Kasumi-1 (cell line): ENCODE results near the gene SCUBE2.
A peak's percentile ranks its signal among the peaks of the same experiment; 100 is the strongest.
"Not testable (repeated sequence)": the region's sequence is repeated elsewhere in the genome, so short reads cannot be mapped to it uniquely, and the experiment has no call there.

Experiments
- DNase-seq, 2 experiments: peaks; one replicate each; lab custom pipeline; 2025; lab: John Stamatoyannopoulos, UW

SCUBE2 gene

DNA sequence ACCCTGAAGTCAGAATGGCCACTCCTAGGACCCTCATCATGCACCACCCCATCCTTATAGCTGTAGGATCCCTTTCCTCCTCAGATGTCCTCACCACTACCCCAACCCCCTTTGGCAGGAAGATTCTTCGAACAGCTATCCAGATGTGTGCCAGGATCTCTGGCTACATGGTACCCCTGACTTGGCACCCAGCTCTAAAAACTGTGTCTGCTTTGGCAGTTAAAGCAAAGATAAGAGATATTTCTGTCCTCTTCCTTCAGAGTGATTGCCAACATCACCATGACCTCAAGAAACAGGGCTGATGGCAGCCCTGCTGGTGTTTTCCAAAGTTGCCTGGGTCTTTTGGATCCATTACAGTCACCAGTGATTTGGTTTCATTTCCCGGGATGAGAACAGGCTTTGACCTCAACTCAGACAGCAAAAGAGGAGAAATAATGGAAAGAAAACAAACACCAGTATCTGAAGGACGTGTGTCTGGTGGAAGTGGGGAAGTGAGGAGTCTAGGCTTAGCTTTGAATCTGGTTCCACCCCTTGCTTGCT lies 83.3 kb downstream of the SCUBE2 start:
- DNase-seq: no peak

DNA sequence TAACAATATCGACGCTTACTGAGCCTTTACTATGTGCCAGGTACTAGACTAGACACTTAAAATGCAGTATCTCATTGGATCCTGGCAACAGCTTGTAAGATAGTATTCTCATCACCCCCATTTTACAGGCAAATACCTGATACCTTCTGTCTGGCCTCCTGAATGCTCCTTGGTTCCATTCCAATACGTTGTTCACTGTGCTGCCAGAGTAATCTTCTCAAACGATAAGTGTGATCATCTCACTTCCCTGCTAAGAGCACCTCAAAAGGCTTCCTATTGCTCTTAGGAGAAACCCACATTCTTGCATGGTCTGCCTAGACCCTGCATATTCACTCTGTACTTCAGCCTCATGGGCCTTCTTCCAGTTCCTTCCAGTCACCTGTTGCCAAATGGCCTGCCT lies 86.3 kb downstream of the SCUBE2 start:
- no peak for DNase-seq

- DNase-seq: no peak
These were observed 87.0 kb downstream of the SCUBE2 start for GRCh38 chr11:9004183-9004926.

DNA sequence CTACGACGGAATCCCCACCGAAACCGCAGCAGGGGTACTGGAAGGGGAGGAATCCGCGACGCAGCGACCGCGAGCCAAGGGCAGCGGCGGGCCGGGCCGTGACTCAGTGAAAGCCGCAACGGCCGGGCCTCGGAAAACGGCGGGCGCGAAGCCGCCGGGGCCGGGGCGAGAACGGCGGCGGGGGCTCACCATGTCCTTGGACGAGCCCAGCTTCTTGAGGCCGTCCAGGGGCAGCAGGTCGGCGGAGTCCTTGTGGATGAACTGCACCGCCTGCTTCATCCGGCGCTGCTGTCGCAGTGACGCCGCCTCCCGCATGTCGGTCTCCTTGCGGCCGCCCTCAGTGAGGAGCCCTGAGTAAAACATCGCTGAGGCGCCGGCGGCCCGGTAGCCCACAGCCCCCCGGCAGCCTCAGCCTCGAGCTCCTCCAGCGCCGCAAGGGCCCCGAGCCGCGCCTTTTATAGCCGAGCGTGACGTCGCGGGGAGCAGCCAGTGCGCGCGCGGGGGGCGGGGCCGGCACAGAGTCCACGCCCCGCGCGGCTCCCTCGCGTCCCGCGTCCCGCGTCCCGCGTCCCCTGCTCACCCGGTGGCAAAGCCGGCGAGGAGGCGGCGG lies 87.7 kb downstream of the SCUBE2 start, which contains the start of gene NRIP3:
NRIP3 (minus strand) TSS at position 429 of the 610 bp plus-strand sequence; CDS start at position 363, 66 bp downstream.
- peak; percentile 45 to 49 for DNase-seq

DNA sequence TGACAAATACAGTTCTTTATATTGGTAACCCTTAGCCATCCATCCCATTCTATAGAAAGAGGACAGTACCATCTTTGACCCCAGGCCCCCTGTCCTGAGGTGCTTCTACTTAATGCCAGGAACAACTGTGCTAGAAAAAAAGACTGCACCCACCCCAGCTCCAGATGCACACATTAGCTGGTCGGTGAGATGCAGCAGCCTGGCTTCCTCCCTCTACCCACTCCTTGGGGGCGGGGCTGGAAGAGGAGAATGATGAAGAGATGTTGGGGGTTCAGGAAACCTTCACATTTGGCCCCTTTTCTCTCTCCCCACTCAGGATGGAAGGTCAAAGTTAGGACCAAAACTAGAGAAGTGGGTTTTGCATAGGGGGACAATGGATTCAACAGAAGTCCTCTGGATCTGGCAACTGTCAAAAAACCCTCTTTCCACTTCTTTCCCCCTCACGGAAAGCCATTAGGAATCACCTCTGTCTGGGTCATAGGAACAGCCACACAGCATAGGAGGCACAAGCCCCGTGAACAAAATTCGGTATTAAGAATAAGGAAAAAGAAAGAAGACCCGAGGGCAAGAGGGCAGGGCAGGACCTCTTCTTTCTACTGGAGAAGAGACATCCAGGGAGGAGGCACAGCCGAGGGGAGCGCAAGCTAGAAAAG lies 88.4 kb downstream of the SCUBE2 start:
- peak in 1 of 2 experiments; percentile 15 for DNase-seq

GRCh38 chr11:9001736-9002135 lies 89.7 kb downstream of the SCUBE2 start:
- DNase-seq: peak; percentile 95 to 97

DNA sequence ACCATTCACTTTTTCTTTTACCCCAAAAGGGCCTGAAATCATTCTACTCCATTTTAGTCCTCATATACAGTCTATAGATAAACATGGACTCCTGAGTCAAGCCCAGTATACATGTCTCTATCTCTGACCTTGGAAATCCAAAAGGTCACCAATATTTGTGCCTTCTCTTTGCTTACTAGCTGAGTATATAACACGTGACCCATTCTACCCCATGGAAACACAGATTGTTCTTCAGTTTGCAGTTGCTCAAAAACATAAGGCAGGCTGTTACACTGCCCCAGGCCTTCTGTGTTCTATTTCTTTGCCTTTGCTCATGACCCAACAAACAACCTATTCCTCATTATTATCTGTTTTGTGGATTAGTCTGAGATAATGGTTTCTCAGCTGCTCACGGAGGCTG lies 93.4 kb downstream of the SCUBE2 start:
- no peak for DNase-seq

GRCh38 chr11:8997451-8997850 lies 93.9 kb downstream of the SCUBE2 start:
- DNase-seq: peak; percentile 5 to 26

DNA sequence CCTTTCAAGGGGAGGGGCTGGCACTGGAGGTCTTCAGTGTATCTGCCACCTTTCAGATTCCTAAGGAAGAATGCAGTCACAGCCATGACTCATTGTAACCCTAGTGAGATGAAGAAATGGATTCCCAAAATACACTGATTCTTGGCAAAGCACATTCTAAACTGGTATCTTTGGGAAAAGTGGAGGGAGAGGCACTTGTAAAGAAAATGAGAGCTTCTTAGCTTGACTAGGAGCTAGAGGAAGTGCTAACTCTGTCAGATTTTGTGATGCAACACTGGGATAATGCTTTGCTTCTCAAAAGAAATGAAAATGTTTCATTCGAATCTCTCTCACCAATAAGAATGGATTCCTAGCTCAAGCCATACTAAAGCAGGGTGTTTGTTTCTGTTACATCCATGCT lies 101.9 kb downstream of the SCUBE2 start:
- DNase-seq: no peak

DNA sequence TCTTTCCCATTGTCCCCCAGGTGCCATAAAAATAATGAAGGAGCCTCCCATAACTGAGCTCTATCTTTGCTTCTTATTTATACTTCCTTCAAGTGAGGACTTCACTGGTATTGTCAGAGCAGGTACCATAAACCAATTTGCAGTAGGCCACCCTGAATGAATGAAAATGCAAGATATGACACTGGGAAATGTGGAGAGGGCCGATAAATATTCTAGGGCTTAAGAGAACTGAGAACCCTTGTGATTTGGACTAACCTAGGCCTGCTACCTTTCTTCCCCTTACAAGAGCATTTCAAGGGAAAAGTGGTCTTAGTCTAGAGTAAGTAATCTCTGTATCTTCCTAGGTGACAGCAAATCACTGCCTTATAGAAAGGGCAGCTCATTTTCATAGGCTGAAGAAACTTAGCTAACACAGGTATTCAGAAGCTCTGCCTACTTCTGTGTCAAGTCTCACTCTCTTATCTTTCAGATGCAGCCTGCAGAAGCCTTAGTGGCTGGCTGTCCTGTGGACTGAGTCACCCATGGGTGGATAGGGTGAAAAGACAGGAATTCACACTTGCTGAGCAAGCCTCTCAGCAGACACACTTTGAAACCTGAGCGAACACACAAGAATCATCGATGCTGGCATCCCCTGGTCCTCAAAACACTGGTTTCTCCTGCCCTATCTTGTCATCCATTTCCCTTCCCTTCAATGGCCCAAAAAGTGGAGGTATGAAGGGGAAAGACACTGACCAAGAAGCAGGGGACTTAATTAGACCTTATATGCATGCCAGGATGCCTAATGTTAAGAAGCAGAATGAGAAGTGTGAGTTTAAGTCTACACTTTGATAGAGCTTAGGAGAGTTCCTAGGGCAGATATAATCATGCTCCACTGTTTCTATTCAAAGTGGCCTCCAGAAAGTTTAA lies 102.8 kb downstream of the SCUBE2 start:
- DNase-seq: no peak

DNA sequence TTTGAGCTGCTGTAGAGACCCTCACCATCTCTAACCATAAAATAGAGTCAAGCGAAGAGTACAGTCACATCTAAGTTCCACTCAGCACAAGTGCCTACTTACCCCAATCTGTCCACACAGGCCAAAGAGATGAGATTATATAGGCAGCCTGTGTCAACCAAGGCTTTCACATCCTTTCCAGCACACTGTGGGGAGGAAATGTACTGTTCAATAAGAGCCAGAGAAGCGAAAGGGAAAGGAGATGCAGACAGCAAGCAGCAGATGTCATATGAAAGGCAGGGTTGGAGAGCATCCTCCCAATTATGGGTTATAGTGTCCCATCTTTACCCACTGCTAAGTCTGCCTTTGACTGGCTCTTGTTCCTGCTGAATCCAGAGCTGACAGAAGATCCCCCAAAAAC lies 104.0 kb downstream of the SCUBE2 start:
- DNase-seq: no peak

GRCh38 chr11:8986772-8987171 lies 104.6 kb downstream of the SCUBE2 start:
- DNase-seq: not testable (repeated sequence)

DNA sequence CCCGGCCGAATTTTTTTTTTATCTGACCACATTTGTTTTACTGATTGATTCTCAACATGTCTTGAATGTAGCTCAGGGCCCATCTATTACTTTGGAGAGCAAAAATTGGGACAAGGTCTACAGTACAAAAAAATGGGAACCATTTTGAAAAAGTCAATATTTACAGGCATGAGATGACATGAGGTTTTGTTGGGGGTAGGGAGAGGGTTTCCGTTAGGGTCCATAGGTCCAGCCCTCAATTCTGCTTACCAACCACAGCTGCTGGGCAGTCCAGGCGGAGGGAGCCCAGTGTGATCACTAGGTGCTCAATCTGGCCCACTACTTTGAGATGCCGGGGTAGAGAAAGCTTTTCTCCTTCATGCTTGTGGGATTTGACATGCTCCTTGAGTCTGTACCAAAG lies 105.9 kb downstream of the SCUBE2 start:
- no peak for DNase-seq

GRCh38 chr11:8983552-8983951 lies 107.8 kb downstream of the SCUBE2 start:
- no peak for DNase-seq

- DNase-seq: no peak
These were observed 110.9 kb downstream of the SCUBE2 start for GRCh38 chr11:8980485-8980884.

GRCh38 chr11:8979365-8979764 lies 112.0 kb downstream of the SCUBE2 start:
- not testable (repeated sequence) for DNase-seq

- peak in 1 of 2 experiments; percentile 18 for DNase-seq
These were observed 118.3 kb downstream of the SCUBE2 start for GRCh38 chr11:8973121-8973520.

DNA sequence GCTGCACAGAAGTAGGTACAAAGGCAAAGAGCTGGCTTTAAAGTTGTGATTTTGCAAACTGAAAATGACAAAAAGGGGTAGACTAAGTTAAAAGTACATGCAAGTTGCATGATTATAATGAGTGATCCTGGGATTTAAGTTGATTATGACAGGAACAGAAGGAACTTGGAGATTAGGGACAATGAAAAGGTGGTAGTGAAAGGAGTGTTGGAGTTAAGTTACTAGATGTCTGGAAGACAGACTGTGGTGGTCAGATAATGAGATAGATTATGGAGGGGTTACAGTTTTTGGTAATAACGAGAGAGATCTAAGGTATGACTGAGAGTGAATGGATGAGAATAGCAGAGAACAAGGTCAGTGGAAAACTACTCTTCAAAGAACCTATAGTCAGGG lies 119.5 kb downstream of the SCUBE2 start:
- no peak for DNase-seq

GRCh38 chr11:8971196-8971923 lies 120.0 kb downstream of the SCUBE2 start:
- no peak for DNase-seq
